EL (cell line): Measurements from ENCODE around the gene ADGRB2.

Experiments used
- DNase-seq: peaks from one replicate; pipeline ENCODE4 v3.0.0-alpha.2; 2016

ADGRB2 gene

GRCh38 chr1:31762323-31762722 is 1.8 kb downstream of the ADGRB2 start:
- no peak for DNase-seq

- peak; percentile 83 for DNase-seq
These were observed 2.3 kb downstream of the ADGRB2 start for GRCh38 chr1:31761883-31762282.

- DNase-seq, result peak; percentile 75
These were observed 3.4 kb downstream of the ADGRB2 start for GRCh38 chr1:31760471-31761470.

- DNase-seq, result peak; percentile 66
These were observed 4.7 kb downstream of the ADGRB2 start for GRCh38 chr1:31759298-31760023.

GRCh38 chr1:31758823-31759222 is 5.3 kb downstream of the ADGRB2 start:
- DNase-seq, result no peak

GRCh38 chr1:31757989-31758388 is 6.2 kb downstream of the ADGRB2 start:
- DNase-seq, result no peak

- DNase-seq, result no peak
These were observed 6.9 kb downstream of the ADGRB2 start for GRCh38 chr1:31757204-31757679.

GRCh38 chr1:31756578-31756977 is 7.6 kb downstream of the ADGRB2 start:
- no peak for DNase-seq

- DNase-seq, result no peak
These were observed 8.2 kb downstream of the ADGRB2 start for GRCh38 chr1:31755850-31756492.

- DNase-seq, result peak; percentile 94
These were observed 8.9 kb downstream of the ADGRB2 start for GRCh38 chr1:31755197-31755611.

- DNase-seq, result no peak
These were observed 9.7 kb downstream of the ADGRB2 start for GRCh38 chr1:31754397-31754796.

- DNase-seq, result peak; percentile 46
These were observed 10.3 kb downstream of the ADGRB2 start for GRCh38 chr1:31753707-31754349.

GRCh38 chr1:31752952-31753475 is 11.1 kb downstream of the ADGRB2 start:
- DNase-seq, result no peak

GRCh38 chr1:31752258-31752657 is 11.9 kb downstream of the ADGRB2 start:
- no peak for DNase-seq

- DNase-seq, result no peak
These were observed 12.3 kb downstream of the ADGRB2 start for GRCh38 chr1:31751822-31752241.

GRCh38 chr1:31750858-31751510 is 13.2 kb downstream of the ADGRB2 start:
- peak; percentile 83 for DNase-seq

- DNase-seq, result no peak
These were observed 14.1 kb downstream of the ADGRB2 start for GRCh38 chr1:31749785-31750735.

- peak; percentile 30 for DNase-seq
These were observed 15.8 kb downstream of the ADGRB2 start for GRCh38 chr1:31748365-31748764.

- DNase-seq, result no peak
These were observed 16.8 kb downstream of the ADGRB2 start for GRCh38 chr1:31747304-31747703.

GRCh38 chr1:31746687-31747086 is 17.5 kb downstream of the ADGRB2 start:
- no peak for DNase-seq
